Pancreas (tissue), 10 donors: Measurements from ENCODE around the gene KHNYN. TPM values are rescaled to one million over a fixed set of nuclear protein-coding genes. Genes with fewer than 3 reads are reported as not detected.

Experiments
- ATAC-seq, 4 donors: fragments of 200-7000 bp; cut with Tn5 transposase; one replicate each; pipeline versions ENCODE4 v1.8.0 to v1.9.1; 2020; ENCODE audit warnings: mild to moderate bottlenecking in 4 of 4, moderate library complexity in 4 of 4
- DNase-seq, 6 donors: peaks; one replicate each; pipeline ENCODE4 v3.0.0-alpha.2; 2020
- FAIRE-seq: peaks from 2 replicates; lab custom pipeline; 2012; peaks lifted over from hg19 to GRCh38; lab: Jason Lieb, UNC
- H3K27ac ChIP-seq, 4 donors: fragments of 200-600 bp; sonication (generic); 1 replicate in 3 of 4; 2 replicates in 1 of 4; pipeline versions ENCODE4 v1.5.0 to v1.8.0; 2020
- H3K27me3 ChIP-seq, 4 donors: fragments of 200-600 bp; one replicate each; pipeline ENCODE4 v1.8.0; 2021
- H3K36me3 ChIP-seq, 3 donors: fragments of 200-600 bp; sonication (generic) in 1 of 3; one replicate each; pipeline versions ENCODE4 v1.5.0 to v1.8.0; 2020 to 2021
- H3K4me1 ChIP-seq, 3 donors: fragments of 200-600 bp; one replicate each; pipeline ENCODE4 v1.8.0; 2021
- H3K4me3 ChIP-seq, 4 donors: fragments of 200-600 bp; sonication (generic) in 2 of 4; one replicate each; pipeline versions ENCODE4 v1.5.0 to v1.8.0; 2020 to 2021
- H3K9me3 ChIP-seq, 4 donors: fragments of 200-600 bp; one replicate each; pipeline ENCODE4 v1.8.0; 2021
- CTCF ChIP-seq, 4 donors: fragments of 200-600 bp; sonication (generic) in 3 of 4; IDR thresholded peaks; one replicate each; pipeline versions ENCODE4 v1.5.0 to v1.8.0; 2021; ENCODE audit warnings: antibody characterized with exemption in 4 of 4
- WGBS, 2 donors: extraction: QIAGEN DNeasy Blood & Tissue Kit; methylation state at CpG; one replicate each; pipeline ENCODE4 v1.1.7; 2013; 5-methylcytosine and 5-hydroxymethylcytosine counted together
- intact Hi-C, 3 donors: fragments of 100-400 bp; cut with DNase I; formaldehyde crosslinking; loops; one replicate each; pipeline versions ENCODE4 v1.11.1 to v1.14.2; 2022
- polyA plus RNA-seq, 2 donors: library from polyadenylated mRNA; stranded (reverse); fragments of 200-250 nt; gene quantifications; one replicate each; pipeline ENCODE4 v1.2.3, GENCODE V29; 2013
- total RNA-seq, 6 donors: library from RNA; stranded (reverse); fragmentation: NEBNext Ultra II Directional in 4 of 6; extraction: Animal tissue kit (Norgen Biotek cat#: 25700) in 4 of 6; gene quantifications; one replicate each; pipeline versions ENCODE4 v1.2.1 to v1.2.4, GENCODE V29; 2021 to 2023
- donor health status: healthy with polysubstance abuse.
- donor health status: DM: no; HTN: no; CAD: no; lungs with moderate emphysema.
- donor health status: DM: no; HTN: no; CAD: no.
- donor health status: control.
- donor health status: control.
- donor health status: Bipolar disorder and iron deficiency.
- donor health status: DM: yes; HTN: yes; CAD: no.
- donor health status: DM: no; HTN: no; CAD: no.
- donor health status: DM: no; HTN: no; CAD: no.
- donor health status: DM: yes; HTN: yes; CAD: no.

The KHNYN gene
- total and polyA plus RNA-seq, 8 donors, result 21.8 to 42.9 (median 26.8) TPM

DNA sequence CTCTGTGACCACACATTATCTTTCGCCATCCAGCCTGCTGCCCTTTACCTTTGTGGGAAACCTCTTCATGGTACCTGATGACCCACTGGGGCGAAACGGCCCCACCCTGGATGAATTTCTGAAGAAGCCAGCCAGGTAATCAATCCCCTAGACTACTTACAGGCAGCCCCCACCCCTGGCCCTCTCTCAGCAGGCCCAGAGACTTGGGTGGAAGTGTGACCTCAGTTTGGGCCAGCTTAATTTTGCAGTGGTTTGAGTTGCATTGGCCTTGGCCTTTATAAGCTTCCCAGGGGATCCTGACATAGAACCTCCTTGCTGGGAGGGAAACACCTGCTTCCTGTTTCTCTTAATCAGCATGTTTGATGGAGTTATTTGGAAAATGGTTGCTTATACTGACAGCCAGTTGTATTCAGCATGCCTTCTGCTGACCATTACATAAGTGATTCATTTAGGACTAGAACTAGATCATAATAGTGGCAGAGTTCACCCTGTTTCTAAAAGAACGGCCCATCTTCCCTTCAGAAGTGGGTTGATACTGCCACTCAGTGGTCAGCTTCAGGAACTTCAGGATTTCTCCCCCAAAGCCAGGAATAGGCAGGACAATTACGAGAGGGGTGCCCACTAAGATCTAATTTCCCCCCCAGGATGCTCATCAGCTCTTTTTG is 6.7 kb downstream of the KHNYN start:
- intact Hi-C loops, result loop anchor here in 1 of 3 donors (10.0 kb wide), 1 partner anchor 102 kb away; the partner anchor contains the start of genes ADCY4 and RIPK3
- peak; percentile 47 to 75 (median 70) for ATAC-seq
- no peak for FAIRE-seq
- 40 to 46% methylated on average over 5 of the region's 5 CpGs for WGBS, 2 donors
- peak; percentile 60 to 79 (median 70) for TF ChIP-seq CTCF (IDR thresholded peaks at IDR 0.05)
- peak in 1 of 6 donors; percentile 64 for DNase-seq
- H3K9me3 ChIP-seq, result no peaks in the 10 kb centered on the region
- H3K4me1 ChIP-seq, result peaks cover 4 to 29% (median 8%) of the 10 kb centered on the region in 3 donors
- H3K4me3 ChIP-seq, result no peak overlapping the region
- no peaks in the 10 kb centered on the region for H3K27me3 ChIP-seq
- peak overlapping the region in 1 of 4 donors; percentile 33 for H3K27ac ChIP-seq
- H3K36me3 ChIP-seq, result peaks cover 0 to 40% (median 20%) of the 10 kb centered on the region in 3 donors

DNA sequence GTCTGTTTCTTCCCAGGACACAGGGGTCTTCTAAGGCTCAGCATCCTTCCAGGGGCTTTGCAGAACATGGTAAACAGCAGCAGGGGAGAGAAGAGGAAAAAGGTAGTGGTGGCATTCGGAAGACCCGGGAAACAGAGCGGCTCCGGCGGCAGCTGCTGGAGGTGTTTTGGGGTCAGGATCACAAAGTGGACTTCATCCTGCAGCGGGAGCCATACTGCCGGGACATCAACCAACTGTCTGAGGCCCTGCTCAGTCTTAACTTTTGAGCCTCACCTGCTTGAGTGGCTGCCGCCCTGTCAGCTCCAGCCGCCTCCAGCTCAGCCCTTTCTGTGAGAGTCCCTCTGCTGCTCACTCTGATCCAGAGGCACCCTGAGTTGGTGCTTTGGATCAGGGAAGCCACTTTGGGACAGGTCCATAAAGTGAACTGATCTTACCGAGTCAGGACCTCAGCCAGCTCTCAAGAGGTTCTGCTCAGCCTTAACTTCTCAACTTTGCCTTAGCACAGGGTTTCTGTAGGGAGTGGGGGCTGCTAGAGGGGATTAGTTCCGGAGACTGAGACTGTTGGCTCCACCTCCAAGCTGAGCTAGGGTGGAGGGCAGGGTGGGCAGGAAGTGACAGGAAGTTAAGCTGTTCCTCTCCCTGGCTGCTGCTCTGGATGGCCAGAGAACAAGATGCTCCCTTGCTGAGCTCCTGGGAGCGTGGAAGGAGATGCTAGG is 7.4 kb downstream of the KHNYN start:
- FAIRE-seq, result no peak
- TF ChIP-seq CTCF (IDR thresholded peaks at IDR 0.05), result no peak
- peak in 1 of 6 donors; percentile 58 for DNase-seq
- Histone ChIP-seq H3K4me3 (no peak overlapping the region), H3K9me3 (no peaks in the 10 kb centered on the region), H3K36me3 (peaks cover 0 to 40% (median 20%) of the 10 kb centered on the region in 3 donors), H3K27ac (no peak overlapping the region), H3K27me3 (no peaks in the 10 kb centered on the region), H3K4me1 (peaks cover 4 to 28% (median 6%) of the 10 kb centered on the region in 3 donors)
- no peak for ATAC-seq
- intact Hi-C loops, result loop anchor here in 1 of 3 donors (10.0 kb wide), 1 partner anchor 102 kb away; the partner anchor contains the start of genes ADCY4 and RIPK3
- WGBS, 2 donors, result 70 to 74% methylated on average over 12 of the region's 12 CpGs

DNA sequence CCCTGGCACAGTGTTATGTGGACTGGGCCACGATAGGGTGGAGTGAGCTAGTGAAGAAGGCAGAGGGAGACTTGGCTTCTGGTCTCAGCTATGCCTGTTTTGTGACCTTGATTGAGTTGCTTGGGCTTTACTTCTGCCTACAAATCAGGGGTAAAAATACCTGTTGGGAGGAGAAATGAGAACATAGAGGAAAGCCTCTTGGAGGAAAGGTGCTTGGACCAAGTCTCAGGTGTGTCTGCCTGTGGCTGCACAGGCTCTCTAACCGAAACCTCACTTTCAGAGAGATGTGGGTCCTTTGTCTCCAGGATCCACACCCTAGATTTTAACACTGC is 7.9 kb downstream of the KHNYN start:
- H3K36me3 ChIP-seq, result peaks cover 0 to 40% (median 20%) of the 10 kb centered on the region in 3 donors
- 64 to 70% methylated on average over 2 of the region's 2 CpGs for WGBS, 2 donors
- H3K4me3 ChIP-seq, result no peak overlapping the region
- no peak for FAIRE-seq
- peaks cover 3 to 23% (median 4%) of the 10 kb centered on the region in 3 donors for H3K4me1 ChIP-seq
- no peak overlapping the region for H3K27ac ChIP-seq
- no peaks in the 10 kb centered on the region for H3K9me3 ChIP-seq
- ATAC-seq, result no peak
- intact Hi-C loops, result loop anchor here in 1 of 3 donors (10.0 kb wide), 1 partner anchor 103 kb away; the partner anchor contains the start of genes ADCY4 and RIPK3
- TF ChIP-seq CTCF (IDR thresholded peaks at IDR 0.05), result no peak
- no peaks in the 10 kb centered on the region for H3K27me3 ChIP-seq
- DNase-seq, result no peak

DNA sequence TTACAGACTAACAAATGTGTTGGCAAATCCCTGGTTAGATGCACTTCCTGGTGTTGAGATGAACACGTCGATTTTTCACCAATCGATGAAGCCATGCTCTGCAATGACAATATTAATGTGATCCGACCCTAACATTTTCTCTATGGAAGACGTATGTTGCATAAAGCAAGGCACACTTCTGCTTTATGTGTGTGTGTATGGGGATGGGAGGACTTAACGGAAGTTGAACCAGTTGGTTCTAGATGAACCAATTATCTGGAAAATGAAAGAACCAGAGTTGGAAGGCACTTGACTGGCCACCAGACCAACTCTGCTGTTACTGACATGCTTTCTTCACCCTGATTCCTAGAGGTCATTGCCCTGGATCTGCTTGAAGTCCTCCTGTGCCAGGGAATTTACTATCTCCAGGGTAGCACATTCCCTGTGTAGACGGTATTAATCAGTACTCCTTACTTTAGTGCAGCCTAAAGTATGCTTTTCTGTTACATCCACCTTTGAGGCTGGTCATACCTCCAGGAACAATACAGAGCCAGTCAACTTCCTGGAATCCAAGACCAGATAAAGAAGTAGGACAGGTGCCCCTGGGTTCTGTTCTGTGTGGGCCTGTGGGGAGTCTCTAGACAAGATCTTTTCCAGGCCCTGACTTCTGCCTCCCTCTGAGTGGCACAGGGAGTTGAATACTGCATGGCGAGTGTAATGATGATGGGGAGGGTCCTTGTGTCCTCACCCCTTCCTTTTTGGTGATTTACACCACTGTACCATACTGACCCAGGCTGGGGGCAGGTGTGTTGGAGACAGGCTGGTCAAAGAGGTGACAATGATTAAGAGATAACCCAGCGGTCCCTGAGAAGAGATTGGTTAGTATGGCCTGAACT is 8.7 kb downstream of the KHNYN start:
- WGBS, 2 donors, result 60 to 66% methylated on average over 9 of the region's 9 CpGs
- H3K9me3 ChIP-seq, result no peaks in the 10 kb centered on the region
- no peak for TF ChIP-seq CTCF (IDR thresholded peaks at IDR 0.05)
- ATAC-seq (no peak), DNase-seq (no peak), FAIRE-seq (no peak)
- H3K27me3 ChIP-seq, result no peaks in the 10 kb centered on the region
- H3K27ac ChIP-seq, result no peak overlapping the region
- no peak overlapping the region for H3K4me3 ChIP-seq
- peaks cover 0 to 40% (median 18%) of the 10 kb centered on the region in 3 donors for H3K36me3 ChIP-seq
- peaks cover 0 to 20% (median 4%) of the 10 kb centered on the region in 3 donors for H3K4me1 ChIP-seq
- intact Hi-C loops, result loop anchor here in 1 of 3 donors (10.0 kb wide), 1 partner anchor 104 kb away; the partner anchor contains the start of genes ADCY4 and RIPK3
